ENCODE results near the gene ARHGEF1. TPM values are rescaled to one million over a fixed set of nuclear protein-coding genes. Genes with fewer than 3 reads are reported as not detected.
"Not testable (repeated sequence)": the region's sequence is repeated elsewhere in the genome, so short reads cannot be mapped to it uniquely, and the experiment has no call there.

Gene ARHGEF1
- total RNA-seq, 1 donor from 2014 or later: 638 TPM

- intact Hi-C loops (cut with micrococcal nuclease): loop anchor here (1.0 to 2.0 kb wide), 2 partner anchors 14 to 42 kb away; no protein-coding TSS in a partner anchor
Observed at GRCh38 chr19:41928754-41929535, 46.0 kb downstream of the ARHGEF1 start.

GRCh38 chr19:41929536-41930071 lies 46.6 kb downstream of the ARHGEF1 start:
- intact Hi-C loops (cut with micrococcal nuclease): loop anchor here (2.0 kb wide), 1 partner anchor 15 kb away; no protein-coding TSS in a partner anchor

GRCh38 chr19:41930322-41930722 lies 47.3 kb downstream of the ARHGEF1 start:
- intact Hi-C loops (cut with micrococcal nuclease): no loop called here

DNA sequence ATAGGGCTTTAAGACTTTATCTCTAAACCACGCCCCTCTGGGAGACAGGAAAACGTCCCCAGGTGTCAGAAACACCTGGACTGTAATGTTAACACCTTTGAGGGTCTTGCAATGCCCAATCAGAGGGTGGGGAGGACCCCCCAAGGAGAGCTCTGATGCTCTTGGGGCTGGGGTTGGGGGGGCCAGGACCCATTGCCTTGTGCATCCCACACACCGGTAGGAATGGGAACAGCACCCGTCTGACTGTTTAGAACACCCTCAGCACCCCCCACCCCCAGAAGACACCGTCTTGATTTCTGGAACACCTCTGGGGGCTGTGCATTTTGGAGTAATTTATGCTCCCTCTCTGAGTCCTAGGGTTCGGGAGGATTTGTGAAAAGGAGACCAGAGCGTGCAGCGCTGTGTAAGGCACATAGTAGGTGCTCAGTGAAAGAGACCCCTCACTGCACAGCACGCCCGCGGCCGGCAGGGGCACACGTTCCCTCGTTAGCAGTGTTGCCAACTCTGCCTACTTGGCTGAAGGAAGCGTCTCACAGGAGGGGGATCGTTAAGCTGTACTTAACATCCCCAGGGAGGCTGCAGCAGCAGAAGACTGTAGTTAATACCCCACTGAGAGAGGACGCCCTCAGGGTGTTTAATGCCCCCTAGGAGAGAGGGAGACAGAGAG lies 48.1 kb downstream of the ARHGEF1 start:
- intact Hi-C loops (cut with micrococcal nuclease): no loop called here

- intact Hi-C loops (cut with micrococcal nuclease): no loop called here
Observed at GRCh38 chr19:41932259-41932719, 49.3 kb downstream of the ARHGEF1 start.

DNA sequence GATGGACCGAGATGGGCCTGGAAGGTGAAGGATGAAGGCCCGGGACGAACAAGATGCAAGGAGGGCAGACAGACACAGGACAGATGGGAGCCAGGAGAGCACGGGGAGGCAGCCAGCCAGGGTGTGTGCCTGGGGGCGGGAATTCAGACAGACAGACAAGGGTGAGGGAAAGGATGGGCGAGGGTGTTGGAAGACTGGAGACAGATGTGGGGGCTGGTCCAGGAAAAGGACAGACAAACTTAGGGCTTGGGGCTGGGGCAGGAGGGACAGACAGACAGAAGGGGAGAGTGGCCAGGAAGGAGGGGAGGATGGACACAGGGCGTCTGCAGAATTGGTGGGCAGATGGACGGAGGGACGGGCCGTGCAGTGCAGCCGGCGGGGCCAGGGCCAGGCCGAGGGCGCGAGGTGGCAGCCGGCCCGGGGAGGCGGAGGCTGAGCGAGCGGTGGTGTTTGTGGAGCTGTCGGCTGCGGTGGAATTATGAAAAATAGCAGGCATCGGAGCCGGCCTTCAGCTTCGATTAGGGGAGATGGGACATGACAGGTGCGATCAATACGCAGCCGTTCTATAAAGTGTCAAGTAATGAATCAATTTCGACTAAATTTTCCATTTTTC lies 49.8 kb downstream of the ARHGEF1 start:
- intact Hi-C loops (cut with micrococcal nuclease): no loop called here

DNA sequence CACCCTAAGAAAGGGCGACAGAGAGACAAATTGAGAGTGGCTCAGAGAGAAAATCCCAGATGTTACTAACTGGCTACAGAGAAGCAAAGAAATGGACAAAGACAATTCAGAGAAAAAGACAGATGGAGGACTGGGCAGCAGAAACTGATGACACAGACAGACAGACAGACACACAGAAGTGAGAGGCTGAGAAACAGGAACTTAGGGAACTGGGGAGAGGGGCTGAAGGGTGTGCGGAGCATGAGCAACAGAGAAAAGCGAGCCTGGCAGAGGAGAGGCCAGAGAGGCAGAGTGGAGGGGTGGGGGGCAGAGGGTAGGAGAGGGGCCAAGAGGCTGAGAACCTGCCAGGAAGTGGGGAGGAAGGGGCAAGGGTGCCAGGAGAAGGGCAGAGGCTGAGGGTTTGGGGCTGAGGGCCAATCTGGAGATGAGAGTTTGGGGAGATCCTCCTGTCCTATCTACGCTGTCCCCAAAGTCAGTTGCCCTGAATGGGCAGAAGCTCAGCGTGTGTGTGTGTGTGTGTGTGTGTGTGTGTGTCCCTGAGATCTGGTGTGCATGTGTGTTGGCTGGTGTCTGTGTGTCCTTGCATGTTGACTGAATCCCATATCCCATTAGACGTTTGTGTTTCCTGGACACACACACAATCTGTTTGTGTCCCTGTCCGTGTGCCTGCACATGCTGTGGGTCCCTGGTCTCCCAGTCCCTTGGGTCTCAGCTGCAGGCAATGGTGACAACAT lies 50.9 kb downstream of the ARHGEF1 start:
- intact Hi-C loops (cut with micrococcal nuclease): loop anchor here (2.0 kb wide), 1 partner anchor 49 kb away; no protein-coding TSS in a partner anchor

DNA sequence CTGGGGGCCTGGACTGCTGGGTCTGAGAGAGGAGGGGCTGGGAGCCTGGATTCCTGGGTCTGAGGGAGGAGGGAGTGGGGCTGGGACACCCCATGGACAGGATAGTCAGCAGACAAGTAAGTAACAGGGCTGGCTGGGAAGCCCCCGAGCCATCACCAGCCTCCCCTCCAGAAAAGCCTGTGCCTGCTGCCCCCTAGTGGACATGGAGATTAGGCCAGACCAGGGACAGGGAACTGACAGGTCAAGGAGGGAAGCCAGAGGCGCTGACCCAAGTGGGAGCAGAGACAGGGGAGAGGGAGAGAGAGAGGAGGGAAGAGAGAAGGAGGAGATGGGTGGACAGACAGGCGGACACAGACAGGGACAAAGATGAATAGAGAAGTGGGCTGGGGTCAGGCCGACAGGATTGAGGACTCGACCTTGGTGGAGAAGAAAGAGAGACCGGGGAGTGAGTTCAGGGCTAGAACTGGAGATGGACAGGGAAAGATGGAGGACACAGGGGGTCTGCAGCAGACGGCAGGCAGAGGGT lies 51.9 kb downstream of the ARHGEF1 start:
- intact Hi-C loops (cut with micrococcal nuclease): loop anchor here (1.0 to 2.0 kb wide), 4 partner anchors 16 to 76 kb away; no protein-coding TSS in a partner anchor

GRCh38 chr19:41935760-41936415 lies 52.9 kb downstream of the ARHGEF1 start:
- intact Hi-C loops (cut with micrococcal nuclease): loop anchor here (1.0 to 2.0 kb wide), 4 partner anchors 15 to 77 kb away; no protein-coding TSS in a partner anchor

- intact Hi-C loops (cut with micrococcal nuclease): no loop called here
Observed at GRCh38 chr19:41936416-41936850, 53.4 kb downstream of the ARHGEF1 start.

- intact Hi-C loops (cut with micrococcal nuclease): no loop called here
Observed at GRCh38 chr19:41936961-41937360, 54.0 kb downstream of the ARHGEF1 start.

DNA sequence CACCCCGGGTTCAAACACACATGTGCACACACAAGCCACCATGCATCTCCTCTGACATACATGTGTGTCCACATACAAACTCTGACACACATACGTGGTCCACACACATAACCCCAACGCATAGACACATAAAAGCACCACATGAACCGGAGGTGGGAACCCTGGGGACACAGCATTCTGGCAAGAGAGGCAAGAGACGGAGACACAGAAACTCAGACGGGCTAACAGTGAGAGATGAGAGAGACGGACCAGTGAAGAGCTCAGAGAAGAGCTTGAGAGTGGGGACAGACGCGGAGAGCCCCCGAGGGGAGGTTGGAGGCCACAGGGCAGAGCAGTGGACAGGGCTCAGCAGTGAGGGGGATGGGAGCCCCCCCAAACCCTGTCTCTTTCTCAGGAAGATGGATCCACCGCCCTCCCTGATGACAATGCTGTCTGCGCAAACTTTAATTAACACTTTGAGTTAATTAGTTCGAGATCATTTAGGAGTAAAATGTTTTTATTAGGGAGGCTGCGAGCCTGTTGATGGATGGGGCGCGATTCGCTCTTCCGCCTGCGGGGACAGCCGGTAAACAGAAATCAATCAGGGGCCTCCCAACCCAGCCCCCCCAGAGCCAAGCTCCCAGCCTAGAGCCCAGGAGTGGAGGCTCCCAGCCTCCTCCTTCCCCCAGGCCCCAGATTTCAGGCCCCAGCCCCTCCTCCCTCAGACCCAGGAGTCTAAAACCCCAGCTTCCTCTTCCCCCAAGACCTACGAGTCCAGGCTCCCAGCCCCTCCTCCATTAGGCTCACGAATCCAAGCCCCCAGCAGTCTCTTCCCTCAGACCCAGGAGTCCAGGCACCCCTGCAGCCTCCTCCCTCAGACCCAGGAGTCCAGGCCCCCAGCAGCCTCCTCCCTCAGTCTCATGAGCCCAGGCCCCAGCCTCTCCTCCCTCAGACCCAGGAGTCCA lies 54.8 kb downstream of the ARHGEF1 start:
- intact Hi-C loops (cut with micrococcal nuclease): no loop called here

DNA sequence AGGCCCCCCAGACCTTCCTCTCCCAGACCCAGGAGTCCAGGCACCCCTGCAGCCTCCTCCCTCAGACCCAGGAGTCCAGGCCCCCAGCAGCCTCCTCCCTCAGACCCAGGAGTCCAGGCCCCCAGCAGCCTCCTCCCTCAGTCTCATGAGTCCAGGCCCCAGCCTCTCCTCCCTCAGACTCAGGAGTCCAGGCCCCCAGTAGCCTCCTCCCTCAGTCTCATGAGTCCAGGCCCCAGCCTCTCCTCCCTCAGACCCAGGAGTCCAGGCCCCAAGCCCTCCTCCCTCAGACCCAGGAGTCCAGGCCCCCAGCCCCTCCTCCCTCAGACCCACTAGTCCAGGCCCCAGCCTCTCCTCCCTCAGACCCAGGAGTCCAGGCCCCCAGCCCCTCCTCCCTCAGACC lies 56.2 kb downstream of the ARHGEF1 start:
- intact Hi-C loops (cut with micrococcal nuclease): not testable (repeated sequence)

- intact Hi-C loops (cut with micrococcal nuclease): no loop called here
Observed at GRCh38 chr19:41939861-41940730, 57.1 kb downstream of the ARHGEF1 start.

DNA sequence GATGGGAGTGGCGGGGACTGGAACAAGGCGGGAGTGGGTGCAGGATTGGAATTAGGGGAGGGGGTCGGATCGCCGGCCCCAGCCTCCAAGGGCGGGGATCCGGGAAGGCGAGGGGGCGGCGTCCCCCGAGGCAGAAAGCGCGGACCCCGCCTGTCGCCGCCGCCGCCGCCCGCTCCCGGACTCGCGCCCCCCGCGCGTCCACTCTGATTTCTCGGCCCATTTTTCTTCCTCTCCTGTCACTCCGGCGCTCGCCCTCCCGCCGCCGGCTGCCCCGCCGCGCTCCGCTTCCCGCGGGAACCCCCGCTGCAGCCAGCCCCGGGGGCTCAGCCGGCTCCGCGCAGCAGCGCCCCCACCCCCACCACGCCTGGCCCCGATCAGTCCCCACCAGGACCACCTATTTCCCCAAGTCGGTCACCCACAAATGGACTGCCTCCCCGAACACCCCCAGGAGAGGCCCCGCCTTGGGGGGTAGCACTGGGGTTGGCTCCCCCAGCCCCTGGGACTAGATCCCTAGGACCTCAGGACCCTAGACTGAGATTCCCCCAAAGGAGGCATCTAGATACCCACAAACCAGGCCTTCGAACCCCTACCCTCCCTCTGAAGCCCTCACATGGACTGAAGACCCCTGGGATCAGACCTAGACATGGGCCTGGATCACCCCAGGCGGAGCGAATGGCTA lies 57.9 kb downstream of the ARHGEF1 start:
- intact Hi-C loops (cut with micrococcal nuclease): no loop called here

DNA sequence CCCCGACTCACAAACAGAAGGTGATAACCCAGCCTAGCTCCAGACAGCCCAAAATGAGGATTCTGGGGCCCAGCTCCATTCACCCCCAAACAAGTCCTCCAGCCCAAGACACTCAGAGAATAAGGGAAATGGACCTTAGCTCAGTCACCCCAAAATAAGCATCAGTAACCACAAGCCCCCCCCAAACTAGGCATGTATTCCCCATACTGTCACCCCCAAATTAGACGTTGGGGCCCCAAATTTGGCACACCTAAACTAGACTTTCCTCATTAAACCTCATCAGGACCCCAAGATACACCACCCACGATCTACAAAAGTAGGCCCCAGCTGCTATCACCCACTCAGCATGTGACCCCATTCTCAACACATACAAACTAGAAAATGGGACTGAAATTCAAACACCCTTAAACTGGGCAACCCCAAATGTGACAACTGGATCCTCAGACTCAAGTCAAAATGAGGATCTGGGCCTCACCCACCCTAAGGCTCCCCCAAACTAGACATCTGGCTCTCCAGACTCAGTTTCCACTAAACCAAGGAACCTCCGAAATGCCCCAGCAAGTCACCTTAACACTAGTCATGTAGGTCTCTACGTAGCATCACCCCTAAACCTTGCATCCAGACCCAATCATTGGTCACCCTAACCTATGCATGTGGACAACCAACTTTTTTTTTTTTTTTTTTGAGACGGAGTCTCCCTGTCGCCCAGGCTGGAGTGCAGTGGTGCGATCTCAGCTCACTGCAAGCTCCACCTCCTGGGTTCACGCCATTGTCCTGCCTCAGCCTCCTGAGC lies 58.6 kb downstream of the ARHGEF1 start:
- intact Hi-C loops (cut with micrococcal nuclease): no loop called here
